PFSK-1 (cell line): ENCODE data around the gene TTC28.

Source experiments
- FOXP2 ChIP-seq: optimal IDR thresholded peaks from 2 replicates; pipeline ENCODE3; 2011; ENCODE audit warnings: borderline replicate concordance, control low read depth, inconsistent platforms; ENCODE audit not compliant: insufficient read depth; ENCODE audit errors: extremely low read length, extremely low read depth
- POLR2AphosphoS5 ChIP-seq: IDR thresholded peaks from 2 replicates; pipeline ENCODE4 v1.6.1; 2012; ENCODE audit warnings: low read depth, mild to moderate bottlenecking, control low read depth, low read length, moderate library complexity
- REST ChIP-seq, 2 experiments: IDR thresholded peaks; 2 replicates each; pipeline versions ENCODE4 v1.6.1 to v1.8.0; 2011 to 2012; ENCODE audit warnings: low read depth in 2 of 2, low read length in 2 of 2, control low read depth in 1 of 2, inconsistent platforms in 1 of 2, mild to moderate bottlenecking in 1 of 2, moderate library complexity in 1 of 2; ENCODE audit not compliant: insufficient read depth in 1 of 2
- SIN3A ChIP-seq: IDR thresholded peaks from 2 replicates; pipeline ENCODE4 v1.6.1; 2012; ENCODE audit warnings: mild to moderate bottlenecking, low read length, moderate library complexity, borderline replicate concordance; ENCODE audit not compliant: insufficient read depth
- TAF1 ChIP-seq: IDR thresholded peaks from 2 replicates; pipeline ENCODE4 v1.6.1; 2012; ENCODE audit warnings: low read length, control low read depth, borderline replicate concordance; ENCODE audit not compliant: insufficient read depth

Gene TTC28

DNA sequence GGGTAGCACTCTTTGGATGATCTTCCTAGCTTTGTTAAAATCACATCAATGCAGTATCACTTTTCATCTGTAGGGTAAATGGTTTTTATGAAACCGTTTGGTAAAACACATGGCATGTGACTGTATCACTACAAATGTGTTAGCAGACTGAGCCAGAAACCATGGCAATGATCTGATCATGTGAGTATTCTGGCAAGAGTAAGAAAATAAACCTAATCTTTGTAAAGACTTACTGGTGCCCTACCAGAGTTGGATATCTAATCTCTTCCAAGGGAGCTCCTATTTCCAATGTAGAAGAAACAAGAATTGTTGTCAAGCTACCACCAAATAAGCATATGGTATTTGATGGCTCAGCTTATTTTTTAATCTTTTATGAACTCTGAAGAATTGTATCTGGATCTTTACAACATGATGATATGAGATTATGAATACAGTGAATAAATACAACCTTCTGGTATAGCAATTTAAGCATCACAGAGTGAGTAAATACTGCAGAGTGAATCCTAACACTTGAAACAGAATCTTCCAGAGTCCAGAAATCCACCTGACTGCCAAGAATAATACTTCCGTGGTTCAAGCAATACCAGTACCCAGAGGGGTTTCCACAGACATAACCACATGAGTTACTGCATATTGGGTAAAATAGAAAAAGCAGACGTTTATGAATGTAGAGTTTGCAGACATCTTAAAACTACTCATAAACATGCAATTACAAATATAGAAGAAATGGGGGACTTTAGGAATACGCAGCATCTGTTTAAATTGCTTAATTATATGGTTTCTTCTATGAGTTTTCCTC, 238.8 kb downstream of the TTC28 start:
- TF ChIP-seq FOXP2, result no peak
- no peak for TF ChIP-seq REST (IDR thresholded peaks at IDR 0.05; ENCODE audit: insufficient read depth in 1 of 2, low read depth in 2 of 2, low read length in 2 of 2)

- TF ChIP-seq REST (IDR thresholded peaks at IDR 0.05; ENCODE audit: insufficient read depth in 1 of 2, low read depth in 2 of 2, low read length in 2 of 2) (no peak), SIN3A (no peak), TAF1 (no peak), FOXP2 (no peak), POLR2AphosphoS5 (no peak)
Observed at GRCh38 chr22:28438183-28438768, 241.4 kb downstream of the TTC28 start.

DNA sequence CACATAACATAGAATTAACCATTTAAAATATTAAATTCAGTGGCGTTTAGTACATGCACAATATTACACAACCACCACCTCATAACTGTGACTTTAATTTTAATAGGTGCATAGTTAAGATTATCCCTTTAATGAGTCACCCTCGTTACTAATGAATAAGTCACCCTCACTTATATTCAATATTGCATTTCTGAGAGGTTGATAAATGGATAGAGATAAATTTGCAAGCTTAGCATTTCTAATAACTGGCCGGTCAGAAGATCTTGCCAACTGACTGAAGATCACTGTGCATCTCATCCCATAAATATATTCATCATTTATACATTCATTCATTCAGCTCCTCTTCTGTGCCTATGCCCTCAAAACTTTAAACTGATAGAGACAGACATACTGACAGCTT, 243.7 kb downstream of the TTC28 start:
- TF ChIP-seq POLR2AphosphoS5 (no peak), FOXP2 (no peak), TAF1 (no peak), REST (IDR thresholded peaks at IDR 0.05; ENCODE audit: insufficient read depth in 1 of 2, low read depth in 2 of 2, low read length in 2 of 2) (no peak), SIN3A (no peak)

DNA sequence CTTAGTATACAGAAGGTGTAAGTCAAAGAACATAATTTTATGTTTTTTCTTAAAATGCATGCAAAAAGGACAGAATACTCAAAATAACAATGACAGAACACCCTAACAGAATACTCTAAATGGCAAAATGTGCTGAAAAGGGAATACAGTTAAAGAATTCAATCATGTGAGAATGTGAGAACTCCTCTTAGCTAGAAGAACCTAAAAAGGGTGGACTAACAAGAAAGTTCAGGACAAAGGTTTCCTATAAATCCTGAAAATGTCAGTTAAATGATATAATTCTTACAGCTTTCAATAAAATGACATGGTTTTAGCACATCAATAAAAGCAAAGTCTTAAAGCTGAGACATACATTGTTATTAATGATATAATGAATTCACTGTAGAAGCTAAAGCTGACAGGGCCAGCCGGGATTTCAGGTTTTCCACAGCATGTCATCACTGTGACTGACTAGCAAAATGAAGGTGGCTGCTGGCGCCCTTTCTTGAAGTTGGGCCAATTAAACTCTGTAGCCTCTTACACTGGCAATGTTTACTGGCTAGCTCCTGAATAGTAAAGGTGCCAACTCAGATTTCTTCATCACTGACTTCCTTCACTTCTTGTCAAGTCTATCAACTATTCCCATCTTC, 244.4 kb downstream of the TTC28 start:
- TF ChIP-seq FOXP2 (no peak), TAF1 (no peak), POLR2AphosphoS5 (no peak), SIN3A (no peak), REST (IDR thresholded peaks at IDR 0.05; ENCODE audit: insufficient read depth in 1 of 2, low read depth in 2 of 2, low read length in 2 of 2) (no peak)
